ENCODE results near the gene LHX6.

Gene LHX6

DNA sequence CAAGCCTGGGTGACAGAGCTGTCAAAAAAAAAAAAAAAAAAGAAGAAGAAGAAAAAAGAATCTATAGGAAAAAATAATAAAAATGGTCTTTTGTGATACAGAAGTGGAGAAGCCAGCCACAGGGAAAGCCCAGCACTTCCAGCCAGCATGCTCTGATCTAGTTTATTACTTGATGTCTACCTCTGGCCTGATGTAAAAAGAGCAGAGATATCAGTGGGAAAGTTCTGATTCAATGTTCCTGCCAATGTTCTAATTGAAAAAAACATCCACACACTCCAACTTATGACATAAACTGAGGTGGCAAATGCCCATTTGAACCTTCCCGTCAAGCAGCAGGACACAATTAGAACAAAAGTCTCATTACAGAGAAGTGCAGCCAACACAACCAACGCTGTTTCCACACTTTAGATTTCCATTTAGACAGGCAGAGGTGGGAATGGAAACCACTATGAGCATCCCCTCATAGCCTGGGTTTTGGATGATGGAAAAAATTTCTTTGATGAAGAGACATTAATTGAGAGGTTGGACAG, 30.2 kb upstream of the LHX6 start:
- peaks cover 5% of the 10 kb centered on the region for H3K36me3 ChIP-seq (ENCODE audit: control insufficient read depth, insufficient read depth, low read length)
- H3K9me3 ChIP-seq (ENCODE audit: control insufficient read depth, low read length), result no peaks in the 10 kb centered on the region
- no peak overlapping the region for H3K9ac ChIP-seq (ENCODE audit: low read length)
- H3K4me1 ChIP-seq (ENCODE audit: control insufficient read depth, insufficient read depth, low read length), result peaks cover 29% of the 10 kb centered on the region
- no peaks in the 10 kb centered on the region for H3K27me3 ChIP-seq (ENCODE audit: control insufficient read depth, insufficient read depth, low read length)
- no peak overlapping the region for H3K4me3 ChIP-seq (ENCODE audit: low read length)

DNA sequence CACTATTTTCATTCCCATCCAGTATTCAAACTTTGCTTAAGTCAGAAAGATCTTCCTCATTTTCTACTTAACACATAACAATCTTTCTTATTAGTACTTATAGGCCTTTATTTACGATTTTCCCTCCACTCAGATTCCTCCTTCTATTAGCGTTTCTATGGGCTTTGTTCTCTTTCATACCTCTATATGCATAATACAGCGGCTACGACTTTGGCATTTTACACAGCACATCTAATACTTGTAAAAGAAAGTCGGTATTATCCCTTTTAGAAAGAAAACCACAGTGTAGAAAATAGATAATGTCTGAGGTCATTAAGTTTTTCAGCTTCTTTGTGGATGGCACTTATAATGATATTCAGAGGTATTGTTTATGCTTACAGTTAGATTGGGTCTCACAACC, 27.4 kb upstream of the LHX6 start:
- Histone ChIP-seq H3K9me3 (ENCODE audit: control insufficient read depth, low read length) (no peaks in the 10 kb centered on the region), H3K4me1 (ENCODE audit: control insufficient read depth, insufficient read depth, low read length) (peaks cover 2% of the 10 kb centered on the region), H3K9ac (ENCODE audit: low read length) (no peak overlapping the region), H3K36me3 (ENCODE audit: control insufficient read depth, insufficient read depth, low read length) (peaks cover 5% of the 10 kb centered on the region), H3K27me3 (ENCODE audit: control insufficient read depth, insufficient read depth, low read length) (no peaks in the 10 kb centered on the region), H3K4me3 (ENCODE audit: low read length) (no peak overlapping the region)

DNA sequence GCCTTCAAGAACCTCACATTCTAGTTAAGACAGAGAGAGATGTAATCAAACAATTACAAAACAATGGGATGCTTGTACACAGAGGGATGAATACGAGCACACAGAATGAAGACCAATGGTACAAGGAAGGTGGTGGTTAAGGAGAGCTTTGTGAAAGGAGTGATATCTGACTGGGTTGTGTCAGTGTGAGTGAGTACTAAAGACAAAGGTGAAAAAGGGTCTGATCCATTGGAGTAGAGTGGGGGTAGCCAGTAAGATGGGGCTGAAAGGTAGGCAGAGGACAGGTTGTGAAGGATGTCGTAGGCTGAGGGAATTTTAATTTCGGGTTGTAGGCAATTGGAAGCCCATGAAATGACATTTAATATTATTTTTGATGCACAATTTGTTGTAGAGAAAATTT, 26.0 kb upstream of the LHX6 start:
- H3K36me3 ChIP-seq (ENCODE audit: control insufficient read depth, insufficient read depth, low read length), result no peaks in the 10 kb centered on the region
- no peaks in the 10 kb centered on the region for H3K9me3 ChIP-seq (ENCODE audit: control insufficient read depth, low read length)

DNA sequence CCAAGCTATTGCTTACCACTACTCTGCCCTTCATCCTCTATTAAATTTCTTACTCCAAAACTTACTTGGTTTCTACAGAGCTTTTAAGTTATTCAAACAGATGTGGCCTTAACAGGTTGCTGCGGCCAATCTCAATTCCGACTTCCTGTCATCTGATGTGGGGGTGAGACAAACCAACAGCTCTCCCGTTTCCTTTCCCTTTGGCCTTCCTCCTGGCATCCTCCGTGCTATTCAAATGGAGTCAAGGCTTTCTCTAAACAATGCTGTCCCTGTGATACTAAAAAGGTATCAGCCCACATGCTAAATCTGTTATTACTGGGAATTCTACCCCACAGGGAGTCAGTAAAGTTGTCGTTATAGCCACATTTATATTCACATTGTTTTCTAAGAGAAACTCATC, 24.0 kb upstream of the LHX6 start:
- Histone ChIP-seq H3K4me1 (ENCODE audit: control insufficient read depth, insufficient read depth, low read length) (no peaks in the 10 kb centered on the region), H3K9ac (ENCODE audit: low read length) (no peak overlapping the region), H3K36me3 (ENCODE audit: control insufficient read depth, insufficient read depth, low read length) (no peaks in the 10 kb centered on the region), H3K9me3 (ENCODE audit: control insufficient read depth, low read length) (no peaks in the 10 kb centered on the region), H3K4me3 (ENCODE audit: low read length) (no peak overlapping the region), H3K27me3 (ENCODE audit: control insufficient read depth, insufficient read depth, low read length) (no peaks in the 10 kb centered on the region)

More for the DNA sequence above, 26.0 kb upstream of the LHX6 start:
- no peaks in the 10 kb centered on the region for H3K27me3 ChIP-seq (ENCODE audit: control insufficient read depth, insufficient read depth, low read length)
- H3K4me1 ChIP-seq (ENCODE audit: control insufficient read depth, insufficient read depth, low read length), result no peaks in the 10 kb centered on the region
- H3K4me3 ChIP-seq (ENCODE audit: low read length), result no peak overlapping the region
- H3K9ac ChIP-seq (ENCODE audit: low read length), result no peak overlapping the region

DNA sequence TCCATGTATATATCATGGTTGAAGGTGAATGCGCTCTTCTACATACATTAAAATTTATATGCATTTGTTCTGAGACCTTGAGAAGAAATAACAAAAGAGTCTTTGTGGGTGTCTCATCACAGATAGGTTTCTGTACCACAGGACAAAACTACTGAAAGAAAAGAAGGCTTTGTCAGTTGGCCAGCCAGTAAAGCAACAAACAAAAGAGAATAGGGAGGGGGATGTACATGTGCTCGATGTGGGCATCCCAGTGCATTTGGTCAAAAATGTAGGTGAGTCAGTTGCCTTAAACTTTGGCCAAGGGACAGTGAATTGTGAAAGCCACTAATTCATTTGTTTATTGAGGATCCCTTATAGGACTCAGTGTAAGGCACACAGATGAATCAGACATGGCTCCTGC, 22.6 kb upstream of the LHX6 start:
- Histone ChIP-seq H3K9ac (ENCODE audit: low read length) (no peak overlapping the region), H3K4me3 (ENCODE audit: low read length) (no peak overlapping the region), H3K36me3 (ENCODE audit: control insufficient read depth, insufficient read depth, low read length) (no peaks in the 10 kb centered on the region)

DNA sequence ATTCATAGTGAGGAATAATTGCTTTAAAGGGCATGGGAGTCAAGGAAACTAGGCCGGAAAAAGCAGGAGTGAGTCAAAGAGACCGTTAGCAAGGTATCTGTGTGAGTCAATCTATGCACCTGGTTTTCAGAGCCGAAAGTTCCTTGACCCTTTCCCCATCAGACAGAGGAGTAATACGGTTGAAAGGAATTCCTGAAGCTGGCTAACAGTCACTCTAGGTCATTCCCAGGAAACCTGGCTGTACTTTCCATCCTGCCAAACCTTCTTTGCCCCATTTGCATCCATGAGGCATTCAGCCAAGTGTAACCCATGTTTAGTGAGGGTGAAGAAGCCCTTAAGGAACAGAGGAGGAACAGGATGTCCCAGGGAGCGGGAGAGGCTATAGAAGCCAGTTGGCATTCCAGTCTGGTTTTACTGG, 19.7 kb upstream of the LHX6 start:
- no peak overlapping the region for H3K9ac ChIP-seq (ENCODE audit: low read length)
- no peaks in the 10 kb centered on the region for H3K36me3 ChIP-seq (ENCODE audit: control insufficient read depth, insufficient read depth, low read length)
- no peaks in the 10 kb centered on the region for H3K27me3 ChIP-seq (ENCODE audit: control insufficient read depth, insufficient read depth, low read length)
- H3K4me3 ChIP-seq (ENCODE audit: low read length), result no peak overlapping the region
- H3K9me3 ChIP-seq (ENCODE audit: control insufficient read depth, low read length), result no peaks in the 10 kb centered on the region
- H3K4me1 ChIP-seq (ENCODE audit: control insufficient read depth, insufficient read depth, low read length), result no peaks in the 10 kb centered on the region

More for the DNA sequence above, 22.6 kb upstream of the LHX6 start:
- Histone ChIP-seq H3K4me1 (ENCODE audit: control insufficient read depth, insufficient read depth, low read length) (no peaks in the 10 kb centered on the region), H3K27me3 (ENCODE audit: control insufficient read depth, insufficient read depth, low read length) (no peaks in the 10 kb centered on the region), H3K9me3 (ENCODE audit: control insufficient read depth, low read length) (no peaks in the 10 kb centered on the region)

GRCh38 chr9:122246666-122247065, 17.9 kb upstream of the LHX6 start:
- Histone ChIP-seq H3K4me3 (ENCODE audit: low read length) (no peak overlapping the region), H3K4me1 (ENCODE audit: control insufficient read depth, insufficient read depth, low read length) (no peaks in the 10 kb centered on the region), H3K9ac (ENCODE audit: low read length) (no peak overlapping the region), H3K9me3 (ENCODE audit: control insufficient read depth, low read length) (no peaks in the 10 kb centered on the region), H3K27me3 (ENCODE audit: control insufficient read depth, insufficient read depth, low read length) (no peaks in the 10 kb centered on the region), H3K36me3 (ENCODE audit: control insufficient read depth, insufficient read depth, low read length) (no peaks in the 10 kb centered on the region)

GRCh38 chr9:122244349-122244748, 15.6 kb upstream of the LHX6 start:
- no peaks in the 10 kb centered on the region for H3K27me3 ChIP-seq (ENCODE audit: control insufficient read depth, insufficient read depth, low read length)
- H3K4me1 ChIP-seq (ENCODE audit: control insufficient read depth, insufficient read depth, low read length), result no peaks in the 10 kb centered on the region
- no peak overlapping the region for H3K9ac ChIP-seq (ENCODE audit: low read length)
- no peaks in the 10 kb centered on the region for H3K36me3 ChIP-seq (ENCODE audit: control insufficient read depth, insufficient read depth, low read length)
- no peak overlapping the region for H3K4me3 ChIP-seq (ENCODE audit: low read length)
- no peaks in the 10 kb centered on the region for H3K9me3 ChIP-seq (ENCODE audit: control insufficient read depth, low read length)

DNA sequence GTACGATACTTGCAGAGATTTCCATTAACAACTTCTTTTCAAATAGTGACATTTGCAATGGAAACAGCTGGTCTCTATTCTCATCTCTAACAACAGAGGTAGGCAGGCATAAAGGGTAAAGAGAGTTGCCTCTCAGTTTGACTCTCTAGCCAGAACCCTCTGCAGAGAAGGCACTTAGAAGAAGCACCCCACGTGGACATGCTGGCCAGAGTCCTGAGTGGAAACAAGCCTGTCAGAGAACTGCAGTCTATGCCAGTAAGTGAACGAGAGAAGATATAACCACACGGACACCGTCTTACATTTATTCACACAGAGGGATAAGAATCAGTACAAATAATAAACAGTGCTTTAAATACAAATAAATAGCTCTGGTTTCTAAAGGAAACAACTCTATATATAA, 11.0 kb upstream of the LHX6 start:
- Histone ChIP-seq H3K27me3 (ENCODE audit: control insufficient read depth, insufficient read depth, low read length) (no peaks in the 10 kb centered on the region), H3K9me3 (ENCODE audit: control insufficient read depth, low read length) (no peaks in the 10 kb centered on the region), H3K9ac (ENCODE audit: low read length) (no peak overlapping the region), H3K36me3 (ENCODE audit: control insufficient read depth, insufficient read depth, low read length) (no peaks in the 10 kb centered on the region), H3K4me3 (ENCODE audit: low read length) (no peak overlapping the region), H3K4me1 (ENCODE audit: control insufficient read depth, insufficient read depth, low read length) (no peaks in the 10 kb centered on the region)

DNA sequence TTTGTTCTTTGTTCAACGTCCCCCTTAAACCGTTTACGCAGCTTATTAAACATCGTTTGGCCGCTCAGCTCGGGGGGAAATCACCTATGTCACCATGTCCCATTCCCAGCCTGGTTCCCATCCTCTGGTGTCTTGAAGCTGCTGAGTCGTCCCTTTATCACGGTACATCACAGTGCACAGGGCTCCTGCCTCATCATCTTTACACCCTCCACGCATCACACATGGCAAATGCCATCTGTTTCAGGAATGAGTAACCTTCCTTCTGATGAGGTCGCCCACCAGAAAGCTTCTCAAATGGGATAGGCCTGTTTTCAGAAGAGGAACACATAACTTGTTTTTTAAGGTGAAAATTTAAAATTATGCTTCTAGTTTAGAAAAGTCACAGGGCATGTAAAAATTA, 7.9 kb upstream of the LHX6 start:
- Histone ChIP-seq H3K4me3 (ENCODE audit: low read length) (no peak overlapping the region), H3K36me3 (ENCODE audit: control insufficient read depth, insufficient read depth, low read length) (no peaks in the 10 kb centered on the region), H3K9me3 (ENCODE audit: control insufficient read depth, low read length) (no peaks in the 10 kb centered on the region)

GRCh38 chr9:122234022-122234748, 5.4 kb upstream of the LHX6 start:
- Histone ChIP-seq H3K36me3 (ENCODE audit: control insufficient read depth, insufficient read depth, low read length) (no peaks in the 10 kb centered on the region), H3K4me3 (ENCODE audit: low read length) (no peak overlapping the region), H3K4me1 (ENCODE audit: control insufficient read depth, insufficient read depth, low read length) (no peaks in the 10 kb centered on the region), H3K27me3 (ENCODE audit: control insufficient read depth, insufficient read depth, low read length) (peaks cover 35% of the 10 kb centered on the region), H3K9ac (ENCODE audit: low read length) (no peak overlapping the region), H3K9me3 (ENCODE audit: control insufficient read depth, low read length) (no peaks in the 10 kb centered on the region)

More for the DNA sequence above, 7.9 kb upstream of the LHX6 start:
- Histone ChIP-seq H3K9ac (ENCODE audit: low read length) (no peak overlapping the region), H3K27me3 (ENCODE audit: control insufficient read depth, insufficient read depth, low read length) (peaks cover 14% of the 10 kb centered on the region), H3K4me1 (ENCODE audit: control insufficient read depth, insufficient read depth, low read length) (no peaks in the 10 kb centered on the region)

GRCh38 chr9:122232796-122233306, 4.1 kb upstream of the LHX6 start:
- H3K27me3 ChIP-seq (ENCODE audit: control insufficient read depth, insufficient read depth, low read length), result peaks cover 46% of the 10 kb centered on the region

More at GRCh38 chr9:122232796-122233306, 4.1 kb upstream of the LHX6 start:
- H3K9me3 ChIP-seq (ENCODE audit: control insufficient read depth, low read length), result no peaks in the 10 kb centered on the region
- no peaks in the 10 kb centered on the region for H3K36me3 ChIP-seq (ENCODE audit: control insufficient read depth, insufficient read depth, low read length)
- peaks cover 4% of the 10 kb centered on the region for H3K4me1 ChIP-seq (ENCODE audit: control insufficient read depth, insufficient read depth, low read length)
- no peak overlapping the region for H3K9ac ChIP-seq (ENCODE audit: low read length)
- H3K4me3 ChIP-seq (ENCODE audit: low read length), result no peak overlapping the region

All from mucosa of stomach (tissue), 1 donor.